ENCODE results near the gene STX18.

GRCh38 chr4:4383085-4383484, 158.8 kb downstream of the STX18 start:
- TF ChIP-seq ZNF274 (IDR thresholded peaks at IDR 0.05; ENCODE audit: low read depth, low read length) (no peak), YY1 (IDR thresholded peaks at IDR 0.05; ENCODE audit: insufficient read depth, insufficient read length) (no peak), SUZ12 (IDR thresholded peaks at IDR 0.05; ENCODE audit: extremely low read depth, insufficient read depth, insufficient read length) (no peak)

All from NT2/D1 (cell line).